H1 (cell line): ENCODE results near the gene ADAM12. TPM values are rescaled to one million over a fixed set of nuclear protein-coding genes. Genes with fewer than 3 reads are reported as not detected.

Source experiments
- CTCF ChIA-PET: fragments of 300-600 bp; sonication (Branson Sonifier 250); formaldehyde crosslinking; loops from one replicate; lab custom pipeline; 2021; ENCODE audit not compliant: partially characterized antibody; lab: Charles Lee
- POLR2A ChIA-PET: fragments of 300-600 bp; sonication (Branson Sonifier 250); formaldehyde crosslinking; loops from one replicate; lab custom pipeline; 2021; ENCODE audit warnings: inconsistent platforms; ENCODE audit not compliant: partially characterized antibody; lab: Charles Lee
- DNase-seq, 2 experiments: peaks; one replicate each; pipeline versions ENCODE4 v3.0.0 to v3.0.0-alpha.2; 2010 to 2022; ENCODE audit warnings: low spot score in 2 of 2, low read depth in 1 of 2, mixed read lengths in 1 of 2
- FAIRE-seq: peaks from 2 replicates; lab custom pipeline; 2011; peaks lifted over from hg19 to GRCh38; lab: Jason Lieb, UNC
- H2AFZ ChIP-seq: 2 replicates; pipeline ENCODE4 v1.8.1; 2012; ENCODE audit warnings: low read length, inconsistent platforms
- H2AK5ac ChIP-seq: 2 replicates; pipeline ENCODE4 v1.6.1; 2013; ENCODE audit warnings: low read depth, low read length
- H2BK120ac ChIP-seq: replicated peaks from 2 replicates; pipeline ENCODE3; 2013; ENCODE audit warnings: low read depth, low read length, inconsistent platforms
- H2BK12ac ChIP-seq: 2 replicates; pipeline ENCODE4 v1.6.1; 2013; ENCODE audit warnings: low read depth, low read length
- H2BK15ac ChIP-seq: 2 replicates; pipeline ENCODE4 v1.6.1; 2013; ENCODE audit warnings: low read length
- H2BK20ac ChIP-seq: 2 replicates; pipeline ENCODE4 v1.6.1; 2013; ENCODE audit warnings: low read length
- H2BK5ac ChIP-seq: 2 replicates; pipeline ENCODE4 v1.6.1; 2013; ENCODE audit warnings: low read depth, low read length
- H3K14ac ChIP-seq: 2 replicates; pipeline ENCODE4 v1.6.1; 2013; ENCODE audit warnings: inconsistent platforms; ENCODE audit not compliant: insufficient read length
- H3K18ac ChIP-seq: 2 replicates; pipeline ENCODE4 v1.6.1; 2013; ENCODE audit warnings: low read length; ENCODE audit errors: extremely low read depth
- H3K23ac ChIP-seq: 2 replicates; pipeline ENCODE4 v1.6.1; 2013; ENCODE audit warnings: inconsistent platforms; ENCODE audit not compliant: insufficient read length
- H3K23me2 ChIP-seq: 2 replicates; pipeline ENCODE4 v1.6.1; 2013; ENCODE audit warnings: low read depth, low read length
- H3K27ac ChIP-seq: 2 replicates; pipeline ENCODE4 v1.6.1; 2011; ENCODE audit warnings: low read depth, low read length, inconsistent platforms
- H3K27me3 ChIP-seq, 4 experiments: replicated peaks in 1 of 4; 1 replicate in 1 of 4; 2 replicates in 3 of 4; pipeline versions ENCODE4 v1.6.1 to v1.8.1; 2011 to 2013; ENCODE audit warnings: low read length in 3 of 4, mild to moderate bottlenecking in 3 of 4, inconsistent platforms in 2 of 4, mixed read lengths in 2 of 4, moderate library complexity in 1 of 4; ENCODE audit not compliant: control insufficient read depth in 3 of 4, insufficient read depth in 3 of 4; ENCODE audit errors: extremely low read depth in 1 of 4
- H3K36me3 ChIP-seq, 4 experiments: 2 replicates each; pipeline versions ENCODE4 v1.6.1 to v1.8.1; 2011 to 2013; ENCODE audit warnings: mild to moderate bottlenecking in 4 of 4, low read length in 3 of 4, moderate library complexity in 2 of 4, control low read depth in 1 of 4, inconsistent platforms in 1 of 4; ENCODE audit not compliant: insufficient read depth in 4 of 4, control insufficient read depth in 2 of 4
- H3K4ac ChIP-seq: replicated peaks from 2 replicates; pipeline ENCODE3; 2013; ENCODE audit warnings: low read length, low read depth, mixed read lengths, inconsistent platforms; ENCODE audit not compliant: insufficient read length
- H3K4me1 ChIP-seq, 4 experiments: replicated peaks in 1 of 4; 1 replicate in 1 of 4; 2 replicates in 3 of 4; pipeline versions ENCODE4 v1.6.1 to v1.8.1; 2011 to 2013; ENCODE audit warnings: low read length in 3 of 4, inconsistent platforms in 2 of 4, mixed read lengths in 1 of 4; ENCODE audit not compliant: insufficient read depth in 4 of 4, control insufficient read depth in 3 of 4
- H3K4me2 ChIP-seq, 2 experiments: 2 replicates each; pipeline versions ENCODE4 v1.6.1 to v1.8.1; 2011 to 2013; ENCODE audit warnings: low read depth in 2 of 2, low read length in 2 of 2, control low read depth in 1 of 2, inconsistent platforms in 1 of 2, mild to moderate bottlenecking in 1 of 2; ENCODE audit not compliant: insufficient read depth in 1 of 2
- H3K4me3 ChIP-seq, 4 experiments: fragments of 200-600, 300-600 bp in 1 of 4; sonication (generic), shearing (Covaris generic), sonication (Bioruptor Twin) in 1 of 4; 2 replicates each; pipeline versions ENCODE4 v1.5.1 to v1.8.1; 2011 to 2016; ENCODE audit warnings: low read length in 4 of 4, low read depth in 3 of 4, control low read depth in 2 of 4, inconsistent platforms in 2 of 4, mild to moderate bottlenecking in 2 of 4, mixed read lengths in 1 of 4, moderate library complexity in 1 of 4; ENCODE audit not compliant: insufficient read depth in 2 of 4; ENCODE audit errors: extremely low read depth in 1 of 4
- H3K56ac ChIP-seq: replicated peaks from 2 replicates; pipeline ENCODE3; 2013; ENCODE audit warnings: low read depth, mild to moderate bottlenecking, mixed read lengths, low read length, inconsistent platforms; ENCODE audit not compliant: insufficient read length
- H3K79me1 ChIP-seq: 2 replicates; pipeline ENCODE4 v1.6.1; 2013; ENCODE audit warnings: low read depth, low read length, control low read depth
- H3K79me2 ChIP-seq, 2 experiments: 2 replicates each; pipeline versions ENCODE4 v1.6.1 to v1.8.1; 2012 to 2013; ENCODE audit warnings: low read length in 2 of 2, mild to moderate bottlenecking in 2 of 2, inconsistent platforms in 1 of 2; ENCODE audit not compliant: insufficient read depth in 2 of 2, control insufficient read depth in 1 of 2
- H3K9ac ChIP-seq, 4 experiments: replicated peaks in 1 of 4; 1 replicate in 1 of 4; 2 replicates in 3 of 4; pipeline versions ENCODE4 v1.6.1 to v1.8.1; 2011 to 2013; ENCODE audit warnings: low read depth in 3 of 4, low read length in 3 of 4, control low read depth in 2 of 4, mild to moderate bottlenecking in 2 of 4, moderate library complexity in 2 of 4, inconsistent platforms in 1 of 4; ENCODE audit errors: extremely low read depth in 1 of 4
- H3K9me3 ChIP-seq, 2 experiments: 2 replicates each; pipeline versions ENCODE4 v1.6.1 to v1.8.1; 2012 to 2013; ENCODE audit warnings: mild to moderate bottlenecking in 2 of 2, moderate library complexity in 2 of 2, control low read depth in 1 of 2, inconsistent platforms in 1 of 2, low read depth in 1 of 2, low read length in 1 of 2, mixed read lengths in 1 of 2; ENCODE audit not compliant: insufficient read depth in 2 of 2
- H4K20me1 ChIP-seq, 2 experiments: replicated peaks in 1 of 2; 2 replicates each; pipeline versions ENCODE3 to v1.8.1; 2011 to 2013; ENCODE audit warnings: inconsistent platforms in 2 of 2, low read length in 2 of 2, mild to moderate bottlenecking in 1 of 2; ENCODE audit not compliant: insufficient read depth in 2 of 2, control insufficient read depth in 1 of 2
- H4K5ac ChIP-seq: 2 replicates; pipeline ENCODE4 v1.6.1; 2013; ENCODE audit warnings: low read length, low read depth, mixed read lengths, inconsistent platforms; ENCODE audit not compliant: insufficient read length
- H4K8ac ChIP-seq: 2 replicates; pipeline ENCODE4 v1.8.0; 2013; ENCODE audit warnings: mild to moderate bottlenecking, moderate library complexity, low read length, inconsistent platforms; ENCODE audit not compliant: insufficient read depth; ENCODE audit errors: extremely low read depth
- H4K91ac ChIP-seq: replicated peaks from 2 replicates; pipeline ENCODE3; 2013; ENCODE audit warnings: low read length, mixed read lengths, inconsistent platforms; ENCODE audit not compliant: insufficient read length
- ATF3 ChIP-seq: IDR thresholded peaks from 2 replicates; pipeline ENCODE4 v1.6.1; 2011; ENCODE audit warnings: low read depth, mild to moderate bottlenecking, low read length; ENCODE audit not compliant: insufficient read depth
- BACH1 ChIP-seq: IDR thresholded peaks from 2 replicates; pipeline ENCODE4 v1.6.1; 2012; ENCODE audit warnings: low read length, improper control_type of control experiment
- BRCA1 ChIP-seq: IDR thresholded peaks from 2 replicates; pipeline ENCODE4 v1.6.1; 2012; ENCODE audit warnings: low read depth, low read length, improper control_type of control experiment
- PHF8 ChIP-seq: fragments of 200-600 bp; sonication (generic); conservative IDR thresholded peaks from 2 replicates; pipeline ENCODE4 v1.7.1; 2012; ENCODE audit warnings: low read depth, mild to moderate bottlenecking, inconsistent platforms, low read length, moderate library complexity
- RXRA ChIP-seq: IDR thresholded peaks from 2 replicates; pipeline ENCODE4 v1.6.1; 2011; ENCODE audit warnings: low read depth, mild to moderate bottlenecking, low read length, moderate library complexity; ENCODE audit not compliant: insufficient read depth
- SIN3A ChIP-seq, 2 experiments: IDR thresholded peaks in 1 of 2; conservative IDR thresholded peaks in 1 of 2; 2 replicates each; pipeline ENCODE4 v1.6.1; 2011 to 2012; ENCODE audit warnings: low read length in 2 of 2, improper control_type of control experiment in 1 of 2, low read depth in 1 of 2, mild to moderate bottlenecking in 1 of 2
- SP4 ChIP-seq: IDR thresholded peaks from 2 replicates; pipeline ENCODE4 v1.6.1; 2012; ENCODE audit warnings: low read length, inconsistent platforms
- WGBS, 2 experiments: shearing (Covaris generic) in 1 of 2; methylation state at CpG; one replicate each; pipeline versions ENCODE4 v1.1.6 to v1.1.7; 2013 to 2015; ENCODE audit warnings: low lambda C conversion rate in 2 of 2, mixed read lengths in 2 of 2, inconsistent platforms in 1 of 2, low coverage in 1 of 2, missing lambda C conversion rate in 1 of 2; ENCODE audit not compliant: insufficient replicate concordance in 2 of 2, insufficient coverage in 1 of 2, insufficient read length in 1 of 2; ENCODE audit errors: extremely low coverage in 1 of 2, missing lambda C conversion rate in 1 of 2; 5-methylcytosine and 5-hydroxymethylcytosine counted together
- polyA plus RNA-seq, 7 experiments: library from polyadenylated mRNA; depleted of rRNA in 3 of 7; stranded (reverse) in 5 of 7; unstranded in 2 of 7; fragments of >200 nt in 5 of 7; fragments of 200-250 nt in 2 of 7; gene quantifications; 1 replicate in 5 of 7; 2 replicates in 1 of 7; 4 replicates in 1 of 7; pipeline versions ENCODE4 v1.2.1 to v1.2.3, GENCODE V29; 2011 to 2013; ENCODE audit warnings: missing spikeins in 2 of 7, mixed read lengths in 2 of 7
- total RNA-seq: library from RNA; stranded (reverse); fragmentation: NEBNext Ultra II Directional; extraction: Animal tissue kit (Norgen Biotek cat#: 25700); gene quantifications from 2 replicates; pipeline ENCODE4 v1.2.1, GENCODE V29; 2021

ADAM12 gene
- total and polyA plus RNA-seq, 2 of the 8 experiments (the other 6 are each of a cell fraction or from before 2014, with no cell fraction given) = 0.07 to 0.17 TPM

- Histone ChIP-seq H2BK15ac (no peak overlapping the region), H3K23ac (no peak overlapping the region), H2BK5ac (no peak overlapping the region), H2BK20ac (no peak overlapping the region), H2AFZ (peak overlapping the region; percentile 67), H2BK12ac (no peak overlapping the region), H4K91ac (no peak overlapping the region), H3K4me1 (peaks cover 0 to 3% (median 0%) of the 10 kb centered on the region in 4 experiments; a peak in 2 of 7 replicates), H3K56ac (no peak overlapping the region), H3K9ac (no peak overlapping the region), H3K14ac (no peak overlapping the region), H3K4ac (no peak overlapping the region), H4K8ac (no peak overlapping the region), H4K20me1 (no peaks in the 10 kb centered on the region), H3K79me2 (no peaks in the 10 kb centered on the region), H2AK5ac (no peak overlapping the region), H3K18ac (no peak overlapping the region), H3K23me2 (peaks cover 4% of the 10 kb centered on the region; the same call in 1 of the 2 replicates), H3K4me3 (no peak overlapping the region), H4K5ac (no peak overlapping the region), H3K36me3 (no peaks in the 10 kb centered on the region), H3K27me3 (no peaks in the 10 kb centered on the region), H2BK120ac (no peak overlapping the region), H3K79me1 (no peaks in the 10 kb centered on the region), H3K27ac (no peak overlapping the region), H3K9me3 (no peaks in the 10 kb centered on the region), H3K4me2 (no peak overlapping the region)
- ChIA-PET CTCF (interaction anchor here (0.6 to 0.9 kb wide), 3 partner anchors 29 to 94 kb away, joined by 3 read pairs; no protein-coding TSS in a partner anchor), POLR2A (no interaction called here)
- DNase-seq (no peak), FAIRE-seq (no peak)
- 83% methylated on average over 10 of the region's 14 CpGs; no CpG with 5 or more reads in 1 of the 2 experiments for WGBS, 2 experiments
- TF ChIP-seq ATF3 (no peak), SIN3A (conservative IDR thresholded peaks at IDR 0.05 in 1 of 2, IDR thresholded peaks at IDR 0.05 in 1 of 2; ENCODE audit: low read depth in 1 of 2, low read length in 2 of 2) (no peak), PHF8 (no peak), RXRA (no peak), BRCA1 (no peak), BACH1 (no peak), SP4 (no peak)
Measured at GRCh38 chr10:126081841-126082466, 306.3 kb downstream of the ADAM12 start.
